A673 (cell line): ENCODE data around the gene MISP3. TPM values are rescaled to one million over a fixed set of nuclear protein-coding genes. Genes with fewer than 3 reads are reported as not detected.

Source experiments
- BruUV-seq: library from RNA; stranded (reverse); fragments of 400-500 nt; replicated peaks from 2 replicates; lab custom pipeline; 2021; lab: Mats Ljungman, UMichigan
- CTCF ChIA-PET: fragments of 300-600 bp; sonication (Branson Sonifier 250); formaldehyde crosslinking; loops from one replicate; lab custom pipeline; 2022; ENCODE audit warnings: antibody characterized with exemption; lab: Charles Lee
- POLR2A ChIA-PET: fragments of 300-600 bp; sonication (Branson Sonifier 250); formaldehyde crosslinking; loops from one replicate; lab custom pipeline; 2022; ENCODE audit warnings: antibody characterized with exemption; ENCODE audit not compliant: low non-redundant PET; lab: Charles Lee
- DNase-seq: peaks from one replicate; pipeline ENCODE4 v3.0.0-alpha.2; 2015; ENCODE audit warnings: low spot score
- H3K27ac ChIP-seq: fragments of 200-600 bp; sonication (generic); 2 replicates; pipeline ENCODE4 v1.5.1; 2016; ENCODE audit warnings: mixed run types, low read depth, mild to moderate bottlenecking, mixed read lengths, antibody characterized with exemption, low read length; ENCODE audit not compliant: poor library complexity, severe bottlenecking
- H3K27me3 ChIP-seq: fragments of 200-600 bp; sonication (generic); replicated peaks from 2 replicates; pipeline ENCODE4 v1.6.1; 2017; ENCODE audit warnings: mixed run types, low read depth, mild to moderate bottlenecking, mixed read lengths, antibody characterized with exemption, low read length; ENCODE audit not compliant: insufficient read depth, poor library complexity
- H3K36me3 ChIP-seq: fragments of 200-600 bp; sonication (generic); 2 replicates; pipeline ENCODE4 v1.6.1; 2016; ENCODE audit warnings: mixed run types, mild to moderate bottlenecking, mixed read lengths, antibody characterized with exemption, low read length; ENCODE audit not compliant: insufficient read depth, poor library complexity, severe bottlenecking
- H3K4me1 ChIP-seq: fragments of 200-600 bp; sonication (generic); 2 replicates; pipeline ENCODE4 v1.6.1; 2017; ENCODE audit warnings: mixed run types, mild to moderate bottlenecking, mixed read lengths, antibody characterized with exemption, low read length; ENCODE audit not compliant: insufficient read depth, poor library complexity, severe bottlenecking
- H3K4me3 ChIP-seq: fragments of 200-600 bp; sonication (generic); 2 replicates; pipeline ENCODE4 v1.5.1; 2016; ENCODE audit warnings: low read depth, mixed run types, mild to moderate bottlenecking, mixed read lengths, low read length; ENCODE audit not compliant: poor library complexity, severe bottlenecking
- H3K9me3 ChIP-seq: fragments of 200-600 bp; sonication (generic); 2 replicates; pipeline ENCODE4 v1.6.1; 2016; ENCODE audit warnings: mixed run types, low read depth, mild to moderate bottlenecking, mixed read lengths, antibody characterized with exemption, low read length; ENCODE audit not compliant: poor library complexity, severe bottlenecking
- EZH2 ChIP-seq: fragments of 200-600 bp; sonication (generic); IDR thresholded peaks from 2 replicates; pipeline ENCODE4 v1.6.1; 2017; ENCODE audit warnings: borderline replicate concordance, low read depth, mild to moderate bottlenecking, mixed read lengths, antibody characterized with exemption, low read length; ENCODE audit not compliant: poor library complexity, severe bottlenecking
- intact Hi-C: fragments of 100-400 bp; cut with micrococcal nuclease; formaldehyde crosslinking; loops from one replicate; pipeline ENCODE4 v1.10.0; 2022; ENCODE audit not compliant: unreplicated experiment
- total RNA-seq: library from RNA; stranded (reverse); gene quantifications from 2 replicates; pipeline ENCODE4 v1.2.3, GENCODE V29; 2021
- TF ChIP-seq, protein P1 (sequence below): fragments of 300-800, 200-600 bp; sonication (generic); conservative IDR thresholded peaks from 2 replicates; pipeline ENCODE4 v1.5.1; 2017; ENCODE audit warnings: low read depth, mild to moderate bottlenecking, antibody characterized with exemption, low read length, moderate library complexity, mixed read lengths

Gene MISP3
- total RNA-seq, 1 experiment from 2014 or later, result 0.26 TPM

DNA sequence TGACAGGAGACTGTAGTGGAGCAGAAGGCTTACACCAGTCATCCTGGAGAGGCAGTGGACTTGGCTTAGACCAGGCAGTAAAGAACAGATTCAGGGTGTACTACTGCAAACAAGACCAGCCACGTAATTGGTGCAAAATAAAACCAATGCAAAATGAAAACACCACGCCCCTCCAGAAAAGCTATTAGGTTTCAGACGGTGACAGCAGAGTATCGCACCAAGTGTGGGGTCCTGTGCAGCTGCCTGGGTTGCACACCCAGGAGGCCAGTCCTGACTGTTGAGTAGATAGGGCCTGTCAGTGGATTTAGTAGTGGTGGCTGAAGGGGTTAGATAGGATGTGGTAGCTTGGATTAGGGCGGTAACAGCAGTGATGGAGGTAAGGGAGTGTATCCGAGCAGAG, 50.3 kb downstream of the MISP3 start:
- H3K27me3 ChIP-seq, result no peaks in the 10 kb centered on the region
- H3K36me3 ChIP-seq, result peaks cover 15% of the 10 kb centered on the region
- no peaks in the 10 kb centered on the region for H3K9me3 ChIP-seq
- ChIA-PET POLR2A (no interaction called here), CTCF (no interaction called here)
- intact Hi-C loops, result no loop called here
- TF ChIP-seq, protein P1, sequence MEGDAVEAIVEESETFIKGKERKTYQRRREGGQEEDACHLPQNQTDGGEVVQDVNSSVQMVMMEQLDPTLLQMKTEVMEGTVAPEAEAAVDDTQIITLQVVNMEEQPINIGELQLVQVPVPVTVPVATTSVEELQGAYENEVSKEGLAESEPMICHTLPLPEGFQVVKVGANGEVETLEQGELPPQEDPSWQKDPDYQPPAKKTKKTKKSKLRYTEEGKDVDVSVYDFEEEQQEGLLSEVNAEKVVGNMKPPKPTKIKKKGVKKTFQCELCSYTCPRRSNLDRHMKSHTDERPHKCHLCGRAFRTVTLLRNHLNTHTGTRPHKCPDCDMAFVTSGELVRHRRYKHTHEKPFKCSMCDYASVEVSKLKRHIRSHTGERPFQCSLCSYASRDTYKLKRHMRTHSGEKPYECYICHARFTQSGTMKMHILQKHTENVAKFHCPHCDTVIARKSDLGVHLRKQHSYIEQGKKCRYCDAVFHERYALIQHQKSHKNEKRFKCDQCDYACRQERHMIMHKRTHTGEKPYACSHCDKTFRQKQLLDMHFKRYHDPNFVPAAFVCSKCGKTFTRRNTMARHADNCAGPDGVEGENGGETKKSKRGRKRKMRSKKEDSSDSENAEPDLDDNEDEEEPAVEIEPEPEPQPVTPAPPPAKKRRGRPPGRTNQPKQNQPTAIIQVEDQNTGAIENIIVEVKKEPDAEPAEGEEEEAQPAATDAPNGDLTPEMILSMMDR, result no peak
- no peak for TF ChIP-seq EZH2
- no peak for DNase-seq
- BruUV-seq, result no TSS peak
- no peak overlapping the region for H3K4me3 ChIP-seq
- H3K4me1 ChIP-seq, result peaks cover 6% of the 10 kb centered on the region
- H3K27ac ChIP-seq, result no peak overlapping the region

Other genes starting within 250 kb of the MISP3 start
- gene NANOS3, start 195.7 kb upstream of the MISP3 start, total RNA-seq, result 4.9 and 7.1 TPM in 2 replicates
- gene BRME1, start 166.7 kb upstream of the MISP3 start, total RNA-seq, result 3.2 and 4.0 TPM in 2 replicates
- 38.6 and 40.9 TPM in 2 replicates for gene CC2D1A, start 166.6 kb upstream of the MISP3 start, total RNA-seq
- not detected in 2 replicates for gene PODNL1, start 134.4 kb upstream of the MISP3 start, total RNA-seq
- 62.4 and 65.4 TPM in 2 replicates for gene DCAF15, start 120.3 kb upstream of the MISP3 start, total RNA-seq
- gene RFX1, start 66.5 kb upstream of the MISP3 start, total RNA-seq, result 19.5 and 23.1 TPM in 2 replicates
- gene RLN3, start 44.6 kb upstream of the MISP3 start, total RNA-seq, result not detected in 2 replicates
- gene IL27RA, start 41.0 kb upstream of the MISP3 start, total RNA-seq, result 5.4 and 6.0 TPM in 2 replicates
- 18.5 and 21.8 TPM in 2 replicates for gene PALM3, start 10.7 kb upstream of the MISP3 start, total RNA-seq
- gene C19orf67, start 13.0 kb downstream of the MISP3 start, total RNA-seq, result not detected in 2 replicates
- gene SAMD1, start 18.0 kb downstream of the MISP3 start, total RNA-seq, result 52.9 and 56.0 TPM in 2 replicates
- gene PRKACA, start 45.0 kb downstream of the MISP3 start, total RNA-seq, result 56.7 and 77.9 TPM in 2 replicates
- gene ASF1B, start 63.8 kb downstream of the MISP3 start, total RNA-seq, result 50.0 and 54.6 TPM in 2 replicates
- gene ADGRL1, start 133.4 kb downstream of the MISP3 start, total RNA-seq, result 66.1 and 72.0 TPM in 2 replicates